WTC11 (cell line): ENCODE measurements around the gene SP9. TPM values are rescaled to one million over a fixed set of nuclear protein-coding genes. Genes with fewer than 3 reads are reported as not detected.

Source experiments
- ARID4B ChIP-seq: sonication (generic); formaldehyde crosslinking; IDR thresholded peaks from 2 replicates; pipeline ENCODE4 v1.8.0; 2023; ENCODE audit warnings: missing genetic modification reagents, mild to moderate bottlenecking, borderline replicate concordance
- E2F5 ChIP-seq: sonication (generic); formaldehyde crosslinking; IDR thresholded peaks from 2 replicates; pipeline ENCODE4 v1.8.1; 2022; ENCODE audit warnings: mild to moderate bottlenecking, moderate library complexity, missing genetic modification reagents
- ERG ChIP-seq: fragments of 250-450 bp; sonication (Bioruptor Pico); IDR thresholded peaks from 2 replicates; pipeline ENCODE4 v1.8.0; 2021; ENCODE audit warnings: mild to moderate bottlenecking
- ESRRA ChIP-seq: sonication (generic); formaldehyde crosslinking; IDR thresholded peaks from 2 replicates; pipeline ENCODE4 v1.8.1; 2022; ENCODE audit warnings: mild to moderate bottlenecking, missing genetic modification reagents, borderline replicate concordance
- FOXJ3 ChIP-seq: sonication (generic); formaldehyde crosslinking; IDR thresholded peaks from 2 replicates; pipeline ENCODE4 v1.9.0; 2021; ENCODE audit warnings: missing genetic modification reagents, mild to moderate bottlenecking, borderline replicate concordance
- IRF2 ChIP-seq: sonication (generic); formaldehyde crosslinking; IDR thresholded peaks from 2 replicates; pipeline ENCODE4 v1.8.0; 2022; ENCODE audit warnings: low read depth, missing genetic modification reagents, borderline replicate concordance
- JUN ChIP-seq: sonication (generic); formaldehyde crosslinking; IDR thresholded peaks from 2 replicates; pipeline ENCODE4 v1.8.0; 2023; ENCODE audit warnings: mild to moderate bottlenecking, missing genetic modification reagents
- KAT7 ChIP-seq: sonication (generic); formaldehyde crosslinking; IDR thresholded peaks from 2 replicates; pipeline ENCODE4 v1.8.1; 2023; ENCODE audit warnings: missing genetic modification reagents, mild to moderate bottlenecking, borderline replicate concordance
- MXD4 ChIP-seq: fragments of 250-450 bp; sonication (Bioruptor Pico); IDR thresholded peaks from 2 replicates; pipeline ENCODE4 v1.8.0; 2021; ENCODE audit warnings: mild to moderate bottlenecking, moderate library complexity, borderline replicate concordance
- NR1H2 ChIP-seq: sonication (generic); formaldehyde crosslinking; IDR thresholded peaks from 2 replicates; pipeline ENCODE4 v1.9.0; 2021; ENCODE audit warnings: mild to moderate bottlenecking, moderate library complexity, missing genetic modification reagents
- NR2C2 ChIP-seq: sonication (generic); formaldehyde crosslinking; IDR thresholded peaks from 2 replicates; pipeline ENCODE4 v1.8.0; 2022; ENCODE audit warnings: mild to moderate bottlenecking, missing genetic modification reagents
- RELA ChIP-seq: sonication (generic); formaldehyde crosslinking; IDR thresholded peaks from 2 replicates; pipeline ENCODE4 v1.8.1; 2022; ENCODE audit warnings: missing genetic modification reagents, mild to moderate bottlenecking, borderline replicate concordance
- SMAD4 ChIP-seq: sonication (generic); formaldehyde crosslinking; IDR thresholded peaks from 2 replicates; pipeline ENCODE4 v1.8.0; 2022; ENCODE audit warnings: mild to moderate bottlenecking, missing genetic modification reagents
- STAT6 ChIP-seq: sonication (generic); formaldehyde crosslinking; conservative IDR thresholded peaks from 2 replicates; pipeline ENCODE4 v1.8.1; 2023; ENCODE audit warnings: mild to moderate bottlenecking, low read depth, missing genetic modification reagents, moderate library complexity
- TEAD4 ChIP-seq: sonication (generic); formaldehyde crosslinking; IDR thresholded peaks from 2 replicates; pipeline ENCODE4 v1.8.0; 2022; ENCODE audit warnings: mild to moderate bottlenecking, missing genetic modification reagents
- USF1 ChIP-seq: sonication (generic); formaldehyde crosslinking; IDR thresholded peaks from 2 replicates; pipeline ENCODE4 v1.8.0; 2022; ENCODE audit warnings: mild to moderate bottlenecking, missing genetic modification reagents
- ZNF317 ChIP-seq: sonication (generic); formaldehyde crosslinking; IDR thresholded peaks from 2 replicates; pipeline ENCODE4 v1.8.1; 2023; ENCODE audit warnings: low read depth, mild to moderate bottlenecking, moderate library complexity, missing genetic modification reagents, borderline replicate concordance
- ZNF396 ChIP-seq: fragments of 250-450 bp; sonication (Bioruptor Pico); IDR thresholded peaks from 2 replicates; pipeline ENCODE4 v1.8.0; 2021; ENCODE audit warnings: mild to moderate bottlenecking, moderate library complexity, borderline replicate concordance
- ZNF423 ChIP-seq: fragments of 250-450 bp; sonication (Bioruptor Pico); IDR thresholded peaks from 2 replicates; pipeline ENCODE4 v2.1.2; 2022; ENCODE audit warnings: mild to moderate bottlenecking, moderate library complexity
- ZNF512 ChIP-seq: sonication (generic); formaldehyde crosslinking; IDR thresholded peaks from 2 replicates; pipeline ENCODE4 v1.8.1; 2022; ENCODE audit warnings: missing genetic modification reagents, borderline replicate concordance
- total RNA-seq: library from RNA; stranded (reverse); gene quantifications from 3 replicates; pipeline ENCODE4 v1.2.3, GENCODE V29; 2021
- TF ChIP-seq, protein P1 (sequence below): sonication (generic); formaldehyde crosslinking; IDR thresholded peaks from 2 replicates; pipeline ENCODE4 v1.8.0; 2023; ENCODE audit warnings: mild to moderate bottlenecking, missing genetic modification reagents
- TF ChIP-seq, protein P2 (sequence below): sonication (generic); formaldehyde crosslinking; IDR thresholded peaks from 2 replicates; pipeline ENCODE4 v1.8.1; 2023; ENCODE audit warnings: mild to moderate bottlenecking, missing genetic modification reagents

SP9 gene
- total RNA-seq, 1 experiment from 2014 or later: not detected

- TF ChIP-seq, protein P1, sequence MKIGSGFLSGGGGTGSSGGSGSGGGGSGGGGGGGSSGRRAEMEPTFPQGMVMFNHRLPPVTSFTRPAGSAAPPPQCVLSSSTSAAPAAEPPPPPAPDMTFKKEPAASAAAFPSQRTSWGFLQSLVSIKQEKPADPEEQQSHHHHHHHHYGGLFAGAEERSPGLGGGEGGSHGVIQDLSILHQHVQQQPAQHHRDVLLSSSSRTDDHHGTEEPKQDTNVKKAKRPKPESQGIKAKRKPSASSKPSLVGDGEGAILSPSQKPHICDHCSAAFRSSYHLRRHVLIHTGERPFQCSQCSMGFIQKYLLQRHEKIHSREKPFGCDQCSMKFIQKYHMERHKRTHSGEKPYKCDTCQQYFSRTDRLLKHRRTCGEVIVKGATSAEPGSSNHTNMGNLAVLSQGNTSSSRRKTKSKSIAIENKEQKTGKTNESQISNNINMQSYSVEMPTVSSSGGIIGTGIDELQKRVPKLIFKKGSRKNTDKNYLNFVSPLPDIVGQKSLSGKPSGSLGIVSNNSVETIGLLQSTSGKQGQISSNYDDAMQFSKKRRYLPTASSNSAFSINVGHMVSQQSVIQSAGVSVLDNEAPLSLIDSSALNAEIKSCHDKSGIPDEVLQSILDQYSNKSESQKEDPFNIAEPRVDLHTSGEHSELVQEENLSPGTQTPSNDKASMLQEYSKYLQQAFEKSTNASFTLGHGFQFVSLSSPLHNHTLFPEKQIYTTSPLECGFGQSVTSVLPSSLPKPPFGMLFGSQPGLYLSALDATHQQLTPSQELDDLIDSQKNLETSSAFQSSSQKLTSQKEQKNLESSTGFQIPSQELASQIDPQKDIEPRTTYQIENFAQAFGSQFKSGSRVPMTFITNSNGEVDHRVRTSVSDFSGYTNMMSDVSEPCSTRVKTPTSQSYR (CRISPR knock-in tag): peak; percentile 64; the same call in 1 of the 2 replicates
- TF ChIP-seq JUN (CRISPR knock-in tag): no peak
- TF ChIP-seq KAT7 (CRISPR knock-in tag): no peak
- TF ChIP-seq SMAD4: no peak
- TF ChIP-seq ZNF396 (CRISPR knock-in tag): no peak
- TF ChIP-seq ZNF423 (CRISPR knock-in tag): no peak
- no peak for TF ChIP-seq ZNF317 (CRISPR knock-in tag)
- no peak for TF ChIP-seq NR1H2 (CRISPR knock-in tag)
- TF ChIP-seq, protein P2, sequence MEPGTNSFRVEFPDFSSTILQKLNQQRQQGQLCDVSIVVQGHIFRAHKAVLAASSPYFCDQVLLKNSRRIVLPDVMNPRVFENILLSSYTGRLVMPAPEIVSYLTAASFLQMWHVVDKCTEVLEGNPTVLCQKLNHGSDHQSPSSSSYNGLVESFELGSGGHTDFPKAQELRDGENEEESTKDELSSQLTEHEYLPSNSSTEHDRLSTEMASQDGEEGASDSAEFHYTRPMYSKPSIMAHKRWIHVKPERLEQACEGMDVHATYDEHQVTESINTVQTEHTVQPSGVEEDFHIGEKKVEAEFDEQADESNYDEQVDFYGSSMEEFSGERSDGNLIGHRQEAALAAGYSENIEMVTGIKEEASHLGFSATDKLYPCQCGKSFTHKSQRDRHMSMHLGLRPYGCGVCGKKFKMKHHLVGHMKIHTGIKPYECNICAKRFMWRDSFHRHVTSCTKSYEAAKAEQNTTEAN (CRISPR knock-in tag): 0 out of 2 replicates have a peak, but pooled peaks have one; percentile 35
- TF ChIP-seq STAT6 (CRISPR knock-in tag): no peak
- no peak for TF ChIP-seq ERG
- TF ChIP-seq NR2C2 (CRISPR knock-in tag): no peak
- no peak for TF ChIP-seq ESRRA (CRISPR knock-in tag)
- TF ChIP-seq ARID4B: peak; percentile 63; the same call in 1 of the 2 replicates
- TF ChIP-seq MXD4 (CRISPR knock-in tag): no peak
- no peak for TF ChIP-seq RELA
- TF ChIP-seq FOXJ3 (CRISPR knock-in tag): no peak
- no peak for TF ChIP-seq TEAD4 (CRISPR knock-in tag)
- TF ChIP-seq E2F5: peak; percentile 72; the same call in 1 of the 2 replicates
- TF ChIP-seq IRF2 (CRISPR knock-in tag): no peak
- TF ChIP-seq ZNF512: no peak
- peak; percentile 42; the same call in 1 of the 2 replicates for TF ChIP-seq USF1 (CRISPR knock-in tag)
These were observed at the start of gene SP9 (continued) for GRCh38 chr2:174334781-174335251.
